Adipocyte (in vitro differentiated cells): ENCODE results near the gene KCTD21.
A peak's percentile ranks its signal among the peaks of the same experiment; 100 is the strongest.

Experiments used
- DNase-seq: peaks from one replicate; pipeline ENCODE4 v3.0.0-alpha.2; 2015; ENCODE audit warnings: low read depth
- H3K27me3 ChIP-seq: replicated peaks from 2 replicates; pipeline ENCODE4 v1.7.0; 2013; ENCODE audit warnings: mild to moderate bottlenecking, low read length, moderate library complexity; ENCODE audit not compliant: control insufficient read depth, insufficient read depth
- H3K36me3 ChIP-seq: 2 replicates; pipeline ENCODE4 v1.7.0; 2013; ENCODE audit warnings: low read length, mild to moderate bottlenecking, moderate library complexity; ENCODE audit not compliant: control insufficient read depth, insufficient read depth, severe bottlenecking
- H3K4me1 ChIP-seq: 2 replicates; pipeline ENCODE4 v1.7.0; 2013; ENCODE audit warnings: mild to moderate bottlenecking, low read length, moderate library complexity; ENCODE audit not compliant: control insufficient read depth, insufficient read depth
- H3K4me3 ChIP-seq: 2 replicates; pipeline ENCODE4 v1.7.0; 2013; ENCODE audit warnings: mild to moderate bottlenecking, low read length, moderate library complexity
- H3K9ac ChIP-seq: 2 replicates; pipeline ENCODE4 v1.7.0; 2013; ENCODE audit warnings: mild to moderate bottlenecking, low read length, moderate library complexity
- H3K9me3 ChIP-seq: 2 replicates; pipeline ENCODE4 v1.7.0; 2013; ENCODE audit warnings: mild to moderate bottlenecking, low read length, moderate library complexity; ENCODE audit not compliant: control insufficient read depth

The KCTD21 gene

GRCh38 chr11:78168539-78169477 is 19.6 kb downstream of the KCTD21 start:
- Histone ChIP-seq H3K9me3 (no peaks in the 10 kb centered on the region), H3K27me3 (no peaks in the 10 kb centered on the region), H3K4me3 (peak overlapping the region; percentile 30), H3K9ac (peak overlapping the region; percentile 65), H3K4me1 (peaks cover 39% of the 10 kb centered on the region), H3K36me3 (peaks cover 16% of the 10 kb centered on the region)
- DNase-seq, result peak; percentile 86

DNA sequence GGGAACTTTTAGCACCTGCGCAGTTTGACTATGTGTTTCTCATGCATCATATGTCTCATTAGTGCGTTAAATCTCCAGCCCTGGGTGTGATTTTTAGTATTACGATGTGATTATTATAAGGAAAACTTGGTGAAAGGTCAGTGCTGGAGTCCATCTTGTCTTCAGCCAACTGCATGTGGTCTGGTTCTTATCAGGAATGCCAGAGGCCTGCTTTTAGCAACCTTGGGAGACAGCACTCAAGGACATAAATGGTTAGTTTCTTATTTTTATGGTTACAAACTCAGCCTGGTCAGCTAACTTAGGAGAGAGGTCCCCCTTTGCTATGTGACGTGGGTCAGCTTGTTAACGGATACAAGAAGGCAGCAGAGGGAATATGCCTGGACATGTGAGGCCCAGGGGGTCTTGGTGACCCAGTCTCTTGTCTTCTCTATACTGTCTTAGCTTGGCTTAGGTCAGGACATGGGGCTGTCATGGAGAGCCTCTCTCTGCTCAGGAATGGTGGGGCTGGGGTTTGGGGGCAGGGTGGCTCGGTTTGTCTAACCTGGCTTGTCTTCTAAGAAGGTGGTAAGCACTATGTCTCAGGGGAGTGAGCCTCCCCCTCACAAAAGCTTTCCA is 21.5 kb downstream of the KCTD21 start:
- Histone ChIP-seq H3K4me1 (peaks cover 39% of the 10 kb centered on the region), H3K36me3 (no peaks in the 10 kb centered on the region), H3K9ac (no peak overlapping the region), H3K27me3 (no peaks in the 10 kb centered on the region), H3K9me3 (no peaks in the 10 kb centered on the region), H3K4me3 (no peak overlapping the region)
- DNase-seq, result no peak

GRCh38 chr11:78164471-78164870 is 24.0 kb downstream of the KCTD21 start:
- Histone ChIP-seq H3K9me3 (no peaks in the 10 kb centered on the region), H3K4me1 (peaks cover 17% of the 10 kb centered on the region), H3K4me3 (no peak overlapping the region), H3K27me3 (no peaks in the 10 kb centered on the region), H3K9ac (no peak overlapping the region), H3K36me3 (no peaks in the 10 kb centered on the region)
- no peak for DNase-seq

- no peak for DNase-seq
- no peaks in the 10 kb centered on the region for H3K27me3 ChIP-seq
- no peak overlapping the region for H3K4me3 ChIP-seq
- no peak overlapping the region for H3K9ac ChIP-seq
- peaks cover 15% of the 10 kb centered on the region for H3K4me1 ChIP-seq
- no peaks in the 10 kb centered on the region for H3K9me3 ChIP-seq
- no peaks in the 10 kb centered on the region for H3K36me3 ChIP-seq
These were observed 24.6 kb downstream of the KCTD21 start for GRCh38 chr11:78163828-78164227.

GRCh38 chr11:78161962-78162371 is 26.5 kb downstream of the KCTD21 start:
- Histone ChIP-seq H3K4me1 (peaks cover 3% of the 10 kb centered on the region), H3K9ac (no peak overlapping the region), H3K36me3 (no peaks in the 10 kb centered on the region), H3K9me3 (no peaks in the 10 kb centered on the region), H3K27me3 (no peaks in the 10 kb centered on the region), H3K4me3 (no peak overlapping the region)
- DNase-seq, result no peak

DNA sequence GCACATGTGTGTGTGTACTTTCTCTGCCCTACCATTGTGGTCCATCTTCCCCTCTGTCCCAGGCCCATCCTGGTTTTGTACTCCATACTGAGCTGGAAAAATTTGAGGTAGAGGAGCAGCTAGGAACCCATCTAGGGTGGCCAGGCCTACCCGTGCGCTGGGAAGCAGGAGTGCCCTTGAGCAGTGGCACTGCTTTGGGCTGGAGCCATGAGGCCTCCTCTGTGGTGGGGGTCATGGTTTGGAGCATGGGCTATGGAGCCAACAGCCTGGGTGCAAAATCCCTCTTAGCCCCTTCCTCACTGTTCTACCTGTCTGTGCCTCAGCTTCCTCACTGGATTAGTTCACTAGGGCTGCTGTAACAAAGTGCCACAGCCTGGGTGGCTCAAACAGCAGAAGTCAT is 27.1 kb downstream of the KCTD21 start:
- Histone ChIP-seq H3K4me3 (no peak overlapping the region), H3K9me3 (no peaks in the 10 kb centered on the region)
- DNase-seq, result no peak

GRCh38 chr11:78160557-78160956 is 27.9 kb downstream of the KCTD21 start:
- Histone ChIP-seq H3K4me1 (peaks cover 6% of the 10 kb centered on the region), H3K9ac (no peak overlapping the region), H3K27me3 (no peaks in the 10 kb centered on the region), H3K4me3 (no peak overlapping the region), H3K9me3 (no peaks in the 10 kb centered on the region), H3K36me3 (no peaks in the 10 kb centered on the region)
- no peak for DNase-seq

More for the DNA sequence above, 27.1 kb downstream of the KCTD21 start:
- peaks cover 6% of the 10 kb centered on the region for H3K4me1 ChIP-seq
- H3K36me3 ChIP-seq, result no peaks in the 10 kb centered on the region
- H3K27me3 ChIP-seq, result no peaks in the 10 kb centered on the region
- no peak overlapping the region for H3K9ac ChIP-seq

DNA sequence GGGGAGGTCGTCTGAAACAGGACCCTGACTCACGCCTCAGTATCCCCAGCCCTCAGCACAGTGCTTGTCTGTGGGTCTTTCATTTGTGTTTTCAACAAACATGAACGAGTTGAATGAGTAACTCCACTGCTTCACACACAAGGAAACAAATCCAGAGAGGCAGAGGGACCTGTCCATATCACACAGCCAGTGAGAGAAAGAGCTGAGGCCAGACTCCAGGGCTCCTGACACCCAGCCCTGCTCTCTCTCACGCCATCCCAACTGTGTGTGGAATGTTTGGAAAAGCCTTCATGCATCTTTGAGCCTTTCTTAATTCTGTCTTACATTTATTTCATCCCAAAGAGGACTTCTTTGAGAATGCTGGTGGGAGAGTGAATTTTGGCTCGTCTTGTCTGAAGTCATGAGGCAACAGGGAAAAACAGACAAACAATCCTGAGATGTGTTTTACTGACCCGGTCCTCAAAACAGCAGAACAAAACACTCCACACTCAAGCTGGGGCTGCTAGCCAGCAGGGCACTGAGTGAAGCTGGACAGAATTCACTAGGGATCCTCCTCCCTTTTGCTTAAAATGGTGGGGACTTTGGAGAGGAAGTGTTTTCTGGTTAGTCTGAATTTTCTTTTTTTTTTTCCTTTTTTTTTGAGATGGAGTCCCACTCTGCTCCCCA is 29.3 kb downstream of the KCTD21 start:
- no peaks in the 10 kb centered on the region for H3K9me3 ChIP-seq
- H3K27me3 ChIP-seq, result no peaks in the 10 kb centered on the region
- DNase-seq, result no peak
- H3K36me3 ChIP-seq, result no peaks in the 10 kb centered on the region
- H3K4me3 ChIP-seq, result no peak overlapping the region
- peaks cover 6% of the 10 kb centered on the region for H3K4me1 ChIP-seq
- H3K9ac ChIP-seq, result no peak overlapping the region

DNA sequence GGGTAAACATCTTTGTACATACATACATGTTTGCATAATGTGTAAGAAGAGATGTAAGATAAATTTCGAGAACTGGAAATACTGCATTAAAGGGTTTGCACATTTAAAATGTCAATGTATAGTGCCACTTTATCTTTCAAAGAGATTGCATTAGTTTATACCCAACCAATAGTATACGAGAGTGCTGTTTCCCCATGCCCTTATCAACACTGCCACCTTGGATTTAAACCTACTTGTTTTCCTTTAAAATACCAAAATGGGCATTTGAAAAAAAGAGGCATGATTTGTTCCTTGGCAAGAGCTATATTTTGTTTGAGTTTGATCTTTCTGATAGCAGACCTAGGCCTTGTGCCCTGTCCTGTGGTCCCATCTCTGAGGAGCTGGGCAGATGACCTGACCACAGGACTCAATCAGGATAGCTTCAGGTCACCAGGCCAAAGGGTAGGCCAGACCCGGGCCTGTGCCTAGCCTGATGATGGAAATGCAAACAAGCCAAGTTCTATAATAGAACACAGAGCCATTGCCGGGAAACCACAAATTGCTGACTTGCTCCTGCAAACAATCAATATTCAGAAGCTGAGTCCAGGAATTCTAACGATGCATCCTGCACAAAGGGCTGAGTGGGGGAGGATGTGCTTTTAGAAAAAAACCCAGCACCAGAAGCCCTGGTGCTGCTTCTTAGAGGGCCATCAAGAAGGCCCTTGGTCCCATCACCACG is 32.1 kb downstream of the KCTD21 start:
- Histone ChIP-seq H3K4me3 (no peak overlapping the region), H3K36me3 (no peaks in the 10 kb centered on the region), H3K9me3 (no peaks in the 10 kb centered on the region), H3K27me3 (no peaks in the 10 kb centered on the region), H3K4me1 (peaks cover 6% of the 10 kb centered on the region), H3K9ac (no peak overlapping the region)
- peak; percentile 15 for DNase-seq

DNA sequence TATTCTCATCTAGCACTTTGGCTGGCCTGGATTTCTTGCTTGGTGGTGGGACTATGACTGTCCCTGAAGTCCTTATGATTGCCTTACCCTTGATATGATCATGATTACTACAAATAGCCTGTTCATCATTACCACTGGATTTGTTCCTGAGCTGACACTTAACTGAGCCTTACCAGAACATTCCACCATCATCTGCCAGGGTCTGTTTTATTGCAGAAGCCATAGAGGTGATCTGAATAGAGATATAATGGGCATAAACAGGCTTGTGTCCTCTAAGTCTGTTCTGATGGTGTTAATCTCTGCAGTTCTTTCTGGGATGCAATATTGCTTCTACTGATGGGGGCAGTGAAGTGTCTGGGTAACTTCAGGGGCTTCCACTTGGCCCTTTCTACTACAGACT is 36.6 kb downstream of the KCTD21 start:
- Histone ChIP-seq H3K4me3 (no peak overlapping the region), H3K9me3 (no peaks in the 10 kb centered on the region), H3K4me1 (peaks cover 11% of the 10 kb centered on the region), H3K36me3 (no peaks in the 10 kb centered on the region), H3K9ac (no peak overlapping the region), H3K27me3 (no peaks in the 10 kb centered on the region)
- DNase-seq, result no peak

- H3K4me3 ChIP-seq, result no peak overlapping the region
- DNase-seq, result no peak
- H3K9me3 ChIP-seq, result no peaks in the 10 kb centered on the region
- H3K4me1 ChIP-seq, result peaks cover 8% of the 10 kb centered on the region
- no peaks in the 10 kb centered on the region for H3K27me3 ChIP-seq
- H3K9ac ChIP-seq, result no peak overlapping the region
- no peaks in the 10 kb centered on the region for H3K36me3 ChIP-seq
These were observed 37.7 kb downstream of the KCTD21 start for GRCh38 chr11:78150754-78151153.
